GM23338 (cell line): ENCODE data around the gene RASL12.

Source experiments
- CREB1 ChIP-seq: fragments of 250-450 bp; sonication (Bioruptor Pico); IDR thresholded peaks from 2 replicates; pipeline ENCODE4 v1.5.0; 2020; ENCODE audit warnings: low read depth, mild to moderate bottlenecking, moderate library complexity
- CTCF ChIP-seq, 2 experiments: fragments of 200-600 bp in 1 of 2; sonication (generic) in 1 of 2; conservative IDR thresholded peaks; 2 replicates each; pipeline versions ENCODE4 v1.5.1 to v1.6.1; 2016 to 2017; ENCODE audit warnings: antibody characterized with exemption in 2 of 2, low read depth in 2 of 2, mild to moderate bottlenecking in 2 of 2, moderate library complexity in 1 of 2
- ETS1 ChIP-seq: IDR thresholded peaks from 2 replicates; pipeline ENCODE4 v1.6.1; 2016; ENCODE audit warnings: antibody characterized with exemption
- EZH2 ChIP-seq: fragments of 200-600 bp; sonication (generic); IDR thresholded peaks from one replicate; pipeline ENCODE4 v1.8.0; 2017; ENCODE audit warnings: antibody characterized with exemption, mild to moderate bottlenecking, low read depth; ENCODE audit not compliant: unreplicated experiment
- EZH2phosphoT487 ChIP-seq: fragments of 200-600 bp; sonication (generic); IDR thresholded peaks from one replicate; pipeline ENCODE4 v1.8.1; 2018; ENCODE audit warnings: antibody characterized with exemption; ENCODE audit not compliant: unreplicated experiment
- JUNB ChIP-seq: IDR thresholded peaks from one replicate; pipeline ENCODE4 v1.6.1; 2016; ENCODE audit warnings: antibody characterized with exemption; ENCODE audit not compliant: unreplicated experiment
- POLR2AphosphoS5 ChIP-seq: IDR thresholded peaks from 2 replicates; pipeline ENCODE4 v1.6.1; 2016; ENCODE audit warnings: antibody characterized with exemption, low read depth
- STAT1 ChIP-seq: IDR thresholded peaks from one replicate; pipeline ENCODE4 v1.6.1; 2016; ENCODE audit warnings: antibody characterized with exemption; ENCODE audit not compliant: unreplicated experiment
- ZNF114 ChIP-seq: fragments of 250-450 bp; sonication (Bioruptor Pico); IDR thresholded peaks from 2 replicates; pipeline ENCODE4 v1.5.0; 2020; ENCODE audit warnings: mild to moderate bottlenecking, moderate library complexity
- ZNF331 ChIP-seq: fragments of 250-450 bp; sonication (Bioruptor Pico); IDR thresholded peaks from 2 replicates; pipeline ENCODE4 v1.5.0; 2020; ENCODE audit warnings: low read depth, mild to moderate bottlenecking, moderate library complexity
- ZNF462 ChIP-seq: fragments of 250-450 bp; sonication (Bioruptor Pico); IDR thresholded peaks from 2 replicates; pipeline ENCODE4 v1.5.0; 2020; ENCODE audit warnings: mild to moderate bottlenecking, moderate library complexity
- TF ChIP-seq, protein P1 (sequence below): IDR thresholded peaks from one replicate; pipeline ENCODE4 v1.6.1; 2018; ENCODE audit warnings: antibody characterized with exemption; ENCODE audit not compliant: unreplicated experiment

DNA sequence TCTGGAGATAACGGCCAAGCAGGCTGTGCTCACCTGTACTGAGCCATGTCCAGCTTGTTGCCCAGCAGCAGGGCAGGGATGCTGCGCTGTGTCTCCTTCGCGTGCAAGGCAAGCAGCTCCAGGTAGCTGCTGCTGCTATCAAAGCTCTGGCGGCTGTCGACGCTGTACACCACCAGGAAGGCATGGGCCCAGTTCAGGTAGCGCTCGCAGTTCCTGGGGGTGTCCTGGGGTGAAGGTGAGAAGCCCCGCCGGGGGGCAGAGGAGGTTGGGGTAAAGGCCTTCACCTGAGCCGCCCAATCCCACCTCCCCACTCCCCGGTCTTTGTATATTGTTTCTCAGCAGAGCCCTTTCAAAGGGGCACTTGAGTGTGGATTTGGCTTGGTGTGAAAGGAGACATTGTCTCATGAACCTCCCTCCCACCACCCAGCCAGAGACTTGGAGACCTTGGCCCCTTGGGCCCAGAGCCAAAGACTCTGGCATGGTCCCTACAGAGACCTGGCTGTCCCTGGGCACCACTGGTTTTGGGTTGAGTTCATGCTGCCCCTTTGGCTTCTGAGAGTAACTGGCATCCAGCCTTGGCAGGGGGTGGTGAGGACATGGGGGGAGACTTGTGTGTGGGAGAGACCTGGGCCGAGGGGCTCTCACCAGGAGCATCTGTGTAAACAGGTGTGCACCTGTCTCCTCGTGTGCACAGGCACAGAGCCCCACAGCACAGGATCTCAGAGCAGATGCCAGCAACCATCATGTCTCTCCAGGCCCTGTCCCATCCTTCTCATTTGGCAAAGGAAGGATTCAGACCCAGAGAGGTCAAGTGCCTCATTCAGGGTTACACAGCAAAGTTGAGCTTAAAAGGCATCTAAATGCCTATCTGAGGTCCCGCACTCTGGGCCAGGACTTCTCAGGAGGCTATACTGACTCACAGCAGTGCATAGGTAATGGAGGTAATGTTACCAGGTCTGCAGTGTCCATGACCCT, 9.1 kb downstream of the RASL12 start:
- TF ChIP-seq CTCF (conservative IDR thresholded peaks at IDR 0.05; ENCODE audit: low read depth in 2 of 2) (no peak), ZNF114 (no peak), POLR2AphosphoS5 (no peak), EZH2 (no peak), CREB1 (CRISPR knock-in tag) (no peak), STAT1 (no peak), EZH2phosphoT487 (no peak), ETS1 (no peak), JUNB (no peak), ZNF331 (CRISPR knock-in tag) (no peak), ZNF462 (CRISPR knock-in tag) (no peak)
- TF ChIP-seq, protein P1, sequence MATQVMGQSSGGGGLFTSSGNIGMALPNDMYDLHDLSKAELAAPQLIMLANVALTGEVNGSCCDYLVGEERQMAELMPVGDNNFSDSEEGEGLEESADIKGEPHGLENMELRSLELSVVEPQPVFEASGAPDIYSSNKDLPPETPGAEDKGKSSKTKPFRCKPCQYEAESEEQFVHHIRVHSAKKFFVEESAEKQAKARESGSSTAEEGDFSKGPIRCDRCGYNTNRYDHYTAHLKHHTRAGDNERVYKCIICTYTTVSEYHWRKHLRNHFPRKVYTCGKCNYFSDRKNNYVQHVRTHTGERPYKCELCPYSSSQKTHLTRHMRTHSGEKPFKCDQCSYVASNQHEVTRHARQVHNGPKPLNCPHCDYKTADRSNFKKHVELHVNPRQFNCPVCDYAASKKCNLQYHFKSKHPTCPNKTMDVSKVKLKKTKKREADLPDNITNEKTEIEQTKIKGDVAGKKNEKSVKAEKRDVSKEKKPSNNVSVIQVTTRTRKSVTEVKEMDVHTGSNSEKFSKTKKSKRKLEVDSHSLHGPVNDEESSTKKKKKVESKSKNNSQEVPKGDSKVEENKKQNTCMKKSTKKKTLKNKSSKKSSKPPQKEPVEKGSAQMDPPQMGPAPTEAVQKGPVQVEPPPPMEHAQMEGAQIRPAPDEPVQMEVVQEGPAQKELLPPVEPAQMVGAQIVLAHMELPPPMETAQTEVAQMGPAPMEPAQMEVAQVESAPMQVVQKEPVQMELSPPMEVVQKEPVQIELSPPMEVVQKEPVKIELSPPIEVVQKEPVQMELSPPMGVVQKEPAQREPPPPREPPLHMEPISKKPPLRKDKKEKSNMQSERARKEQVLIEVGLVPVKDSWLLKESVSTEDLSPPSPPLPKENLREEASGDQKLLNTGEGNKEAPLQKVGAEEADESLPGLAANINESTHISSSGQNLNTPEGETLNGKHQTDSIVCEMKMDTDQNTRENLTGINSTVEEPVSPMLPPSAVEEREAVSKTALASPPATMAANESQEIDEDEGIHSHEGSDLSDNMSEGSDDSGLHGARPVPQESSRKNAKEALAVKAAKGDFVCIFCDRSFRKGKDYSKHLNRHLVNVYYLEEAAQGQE = no peak
